K562 (cell line): ENCODE measurements around the gene PLOD1. TPM values are rescaled to one million over a fixed set of nuclear protein-coding genes. Genes with fewer than 3 reads are reported as not detected.

Source experiments
- ARNT ChIP-seq, 2 experiments: fragments of 450-650 bp; IDR thresholded peaks; 2 replicates each; pipeline ENCODE4 v1.6.1; 2016; ENCODE audit warnings: mild to moderate bottlenecking in 1 of 2
- CCAR2 ChIP-seq: fragments of 200-400 bp; formaldehyde crosslinking; IDR thresholded peaks from 2 replicates; pipeline ENCODE4 v1.6.1; 2017; ENCODE audit warnings: mild to moderate bottlenecking, low read depth, low read length
- CHCHD3 ChIP-seq: fragments of 250-450 bp; sonication (Bioruptor Pico); IDR thresholded peaks from 2 replicates; pipeline ENCODE4 v2.1.2; 2022; ENCODE audit warnings: mild to moderate bottlenecking
- CHD1 ChIP-seq: fragments of 200-600 bp; sonication (generic); IDR thresholded peaks from one replicate; pipeline ENCODE4 v1.6.1; 2012; ENCODE audit warnings: mild to moderate bottlenecking, moderate library complexity, low read length, inconsistent platforms
- HINFP ChIP-seq: fragments of 450-650 bp; conservative IDR thresholded peaks from 2 replicates; pipeline ENCODE4 v1.6.1; 2016; ENCODE audit warnings: missing genetic modification characterization, low read depth, mild to moderate bottlenecking, control low read depth, missing compliant biosample characterization
- HNRNPUL1 ChIP-seq: fragments of 200-400 bp; formaldehyde crosslinking; IDR thresholded peaks from 2 replicates; pipeline ENCODE4 v1.6.1; 2017; ENCODE audit warnings: low read length
- MYC ChIP-seq, 2 experiments: fragments of 250-450 bp in 1 of 2; sonication (Bioruptor Pico) in 1 of 2; IDR thresholded peaks; 2 replicates each; pipeline versions ENCODE4 v1.5.1 to v1.6.1; 2012 to 2021; ENCODE audit warnings: low read depth in 2 of 2, borderline replicate concordance in 1 of 2, improper control_type of control experiment in 1 of 2, low read length in 1 of 2, mild to moderate bottlenecking in 1 of 2, moderate library complexity in 1 of 2
- PRPF4 ChIP-seq: fragments of 200-400 bp; formaldehyde crosslinking; IDR thresholded peaks from one replicate; pipeline ENCODE4 v1.6.1; 2017; ENCODE audit warnings: low read length, low read depth, mild to moderate bottlenecking; ENCODE audit not compliant: insufficient read depth, poor library complexity, severe bottlenecking
- SPI1 ChIP-seq: IDR thresholded peaks from 2 replicates; pipeline ENCODE4 v1.6.1; 2011; ENCODE audit warnings: low read depth, low read length, control low read depth, borderline replicate concordance
- ZNF133 ChIP-seq: fragments of 250-450 bp; sonication (Bioruptor Pico); IDR thresholded peaks from 2 replicates; pipeline ENCODE4 v1.4.0; 2020; ENCODE audit warnings: mild to moderate bottlenecking
- ZNF449 ChIP-seq: fragments of 250-450 bp; sonication (Bioruptor Pico); IDR thresholded peaks from 2 replicates; pipeline ENCODE4 v1.8.0; 2022; ENCODE audit warnings: moderate library complexity, mild to moderate bottlenecking, inconsistent platforms
- polyA plus RNA-seq, 8 experiments: library from polyadenylated mRNA; depleted of rRNA in 4 of 8; stranded (reverse) in 5 of 8; unstranded in 3 of 8; fragments of >200 nt; fragmentation: Nextera tagmentation in 2 of 8; fragmentation: Illumina TruSeq in 1 of 8; extraction: Ambion mirVana in 2 of 8; extraction: Trizol in 1 of 8; gene quantifications; 2 replicates each; pipeline versions ENCODE4 v1.2.1 to v1.2.3, GENCODE V29; 2011 to 2014; ENCODE audit warnings: inconsistent platforms in 1 of 8, missing spikeins in 1 of 8
- total RNA-seq, 7 experiments: library from RNA; depleted of rRNA in 6 of 7; stranded (reverse); fragments of >200 nt in 6 of 7; fragmentation: Illumina TruSeq in 2 of 7; extraction: Trizol in 2 of 7; gene quantifications; 2 replicates each; pipeline versions ENCODE4 v1.2.1 to v1.2.3, GENCODE V29; 2011 to 2021; ENCODE audit warnings: low replicate concordance in 1 of 7
- TF ChIP-seq, protein P1 (sequence below): sonication (generic); formaldehyde crosslinking; IDR thresholded peaks from 2 replicates; pipeline ENCODE4 v1.8.1; 2023; ENCODE audit warnings: mild to moderate bottlenecking, missing genetic modification reagents
- TF ChIP-seq, protein P2 (sequence below): sonication (generic); formaldehyde crosslinking; IDR thresholded peaks from 2 replicates; pipeline ENCODE4 v1.8.0; 2022; ENCODE audit warnings: mild to moderate bottlenecking, missing genetic modification reagents
- TF ChIP-seq, protein P3 (sequence below): IDR thresholded peaks from 3 replicates; pipeline ENCODE4 v1.6.1; 2011; ENCODE audit warnings: borderline replicate concordance, mild to moderate bottlenecking; ENCODE audit not compliant: insufficient read length, insufficient read depth
- TF ChIP-seq, protein P4 (sequence below): sonication (generic); formaldehyde crosslinking; IDR thresholded peaks from 2 replicates; pipeline ENCODE4 v1.8.0; 2022; ENCODE audit warnings: mild to moderate bottlenecking, low read depth, missing genetic modification reagents
- TF ChIP-seq, protein P5 (sequence below): fragments of 250-450 bp; sonication (Bioruptor Pico); IDR thresholded peaks from 2 replicates; pipeline ENCODE4 v1.8.0; 2022; ENCODE audit warnings: inconsistent platforms, mild to moderate bottlenecking, moderate library complexity, borderline replicate concordance

Gene PLOD1
- total and polyA plus RNA-seq, 9 of the 15 experiments (the other 6 are each of a cell fraction or from before 2014, with no cell fraction given): 16.6 to 90.8 (median 52.7) TPM

GRCh38 chr1:12014141-12014991, 79.8 kb downstream of the PLOD1 start (continued):
- TF ChIP-seq, protein P1, sequence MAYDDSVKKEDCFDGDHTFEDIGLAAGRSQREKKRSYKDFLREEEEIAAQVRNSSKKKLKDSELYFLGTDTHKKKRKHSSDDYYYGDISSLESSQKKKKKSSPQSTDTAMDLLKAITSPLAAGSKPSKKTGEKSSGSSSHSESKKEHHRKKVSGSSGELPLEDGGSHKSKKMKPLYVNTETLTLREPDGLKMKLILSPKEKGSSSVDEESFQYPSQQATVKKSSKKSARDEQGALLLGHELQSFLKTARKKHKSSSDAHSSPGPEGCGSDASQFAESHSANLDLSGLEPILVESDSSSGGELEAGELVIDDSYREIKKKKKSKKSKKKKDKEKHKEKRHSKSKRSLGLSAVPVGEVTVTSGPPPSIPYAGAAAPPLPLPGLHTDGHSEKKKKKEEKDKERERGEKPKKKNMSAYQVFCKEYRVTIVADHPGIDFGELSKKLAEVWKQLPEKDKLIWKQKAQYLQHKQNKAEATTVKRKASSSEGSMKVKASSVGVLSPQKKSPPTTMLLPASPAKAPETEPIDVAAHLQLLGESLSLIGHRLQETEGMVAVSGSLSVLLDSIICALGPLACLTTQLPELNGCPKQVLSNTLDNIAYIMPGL (CRISPR knock-in tag): no peak
- TF ChIP-seq ZNF133 (CRISPR knock-in tag) (no peak), CHD1 (no peak), CCAR2 (no peak), HNRNPUL1 (no peak), ARNT (IDR thresholded peaks at IDR 0.05) (no peak), ZNF449 (no peak), MYC (IDR thresholded peaks at IDR 0.05; ENCODE audit: low read depth, low read length) (no peak), MYC (CRISPR knock-in tag; IDR thresholded peaks at IDR 0.05; ENCODE audit: borderline replicate concordance, low read depth) (no peak), CHCHD3 (CRISPR knock-in tag) (no peak), PRPF4 (no peak), HINFP (no peak), SPI1 (0 out of 2 replicates have a peak, but pooled peaks have one; percentile 1)
- TF ChIP-seq, protein P2, sequence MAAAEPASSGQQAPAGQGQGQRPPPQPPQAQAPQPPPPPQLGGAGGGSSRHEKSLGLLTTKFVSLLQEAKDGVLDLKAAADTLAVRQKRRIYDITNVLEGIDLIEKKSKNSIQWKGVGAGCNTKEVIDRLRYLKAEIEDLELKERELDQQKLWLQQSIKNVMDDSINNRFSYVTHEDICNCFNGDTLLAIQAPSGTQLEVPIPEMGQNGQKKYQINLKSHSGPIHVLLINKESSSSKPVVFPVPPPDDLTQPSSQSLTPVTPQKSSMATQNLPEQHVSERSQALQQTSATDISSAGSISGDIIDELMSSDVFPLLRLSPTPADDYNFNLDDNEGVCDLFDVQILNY (CRISPR knock-in tag): no peak
- TF ChIP-seq, protein P3, sequence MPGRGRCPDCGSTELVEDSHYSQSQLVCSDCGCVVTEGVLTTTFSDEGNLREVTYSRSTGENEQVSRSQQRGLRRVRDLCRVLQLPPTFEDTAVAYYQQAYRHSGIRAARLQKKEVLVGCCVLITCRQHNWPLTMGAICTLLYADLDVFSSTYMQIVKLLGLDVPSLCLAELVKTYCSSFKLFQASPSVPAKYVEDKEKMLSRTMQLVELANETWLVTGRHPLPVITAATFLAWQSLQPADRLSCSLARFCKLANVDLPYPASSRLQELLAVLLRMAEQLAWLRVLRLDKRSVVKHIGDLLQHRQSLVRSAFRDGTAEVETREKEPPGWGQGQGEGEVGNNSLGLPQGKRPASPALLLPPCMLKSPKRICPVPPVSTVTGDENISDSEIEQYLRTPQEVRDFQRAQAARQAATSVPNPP: no peak
- TF ChIP-seq, protein P4, sequence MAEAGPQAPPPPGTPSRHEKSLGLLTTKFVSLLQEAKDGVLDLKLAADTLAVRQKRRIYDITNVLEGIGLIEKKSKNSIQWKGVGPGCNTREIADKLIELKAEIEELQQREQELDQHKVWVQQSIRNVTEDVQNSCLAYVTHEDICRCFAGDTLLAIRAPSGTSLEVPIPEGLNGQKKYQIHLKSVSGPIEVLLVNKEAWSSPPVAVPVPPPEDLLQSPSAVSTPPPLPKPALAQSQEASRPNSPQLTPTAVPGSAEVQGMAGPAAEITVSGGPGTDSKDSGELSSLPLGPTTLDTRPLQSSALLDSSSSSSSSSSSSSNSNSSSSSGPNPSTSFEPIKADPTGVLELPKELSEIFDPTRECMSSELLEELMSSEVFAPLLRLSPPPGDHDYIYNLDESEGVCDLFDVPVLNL (CRISPR knock-in tag): no peak
- TF ChIP-seq, protein P5, sequence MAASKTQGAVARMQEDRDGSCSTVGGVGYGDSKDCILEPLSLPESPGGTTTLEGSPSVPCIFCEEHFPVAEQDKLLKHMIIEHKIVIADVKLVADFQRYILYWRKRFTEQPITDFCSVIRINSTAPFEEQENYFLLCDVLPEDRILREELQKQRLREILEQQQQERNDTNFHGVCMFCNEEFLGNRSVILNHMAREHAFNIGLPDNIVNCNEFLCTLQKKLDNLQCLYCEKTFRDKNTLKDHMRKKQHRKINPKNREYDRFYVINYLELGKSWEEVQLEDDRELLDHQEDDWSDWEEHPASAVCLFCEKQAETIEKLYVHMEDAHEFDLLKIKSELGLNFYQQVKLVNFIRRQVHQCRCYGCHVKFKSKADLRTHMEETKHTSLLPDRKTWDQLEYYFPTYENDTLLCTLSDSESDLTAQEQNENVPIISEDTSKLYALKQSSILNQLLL: no peak
